K562 (cell line): ENCODE data around the gene TSGA10. TPM values are rescaled to one million over a fixed set of nuclear protein-coding genes. Genes with fewer than 3 reads are reported as not detected.

Source experiments
- ADNP ChIP-seq: fragments of 200-800 bp; sonication (Bioruptor generic); IDR thresholded peaks from 2 replicates; pipeline ENCODE4 v1.6.1; 2016; ENCODE audit warnings: missing genetic modification characterization, missing compliant biosample characterization
- ARID2 ChIP-seq: fragments of 450-650 bp; IDR thresholded peaks from 2 replicates; pipeline ENCODE4 v1.6.1; 2017; ENCODE audit warnings: antibody characterized with exemption, mild to moderate bottlenecking
- ATF1 ChIP-seq, 2 experiments: fragments of 450-650 bp in 1 of 2; IDR thresholded peaks; 2 replicates each; pipeline ENCODE4 v1.6.1; 2016; ENCODE audit warnings: missing compliant biosample characterization in 1 of 2, missing genetic modification characterization in 1 of 2
- CREBBP ChIP-seq: IDR thresholded peaks from one replicate; pipeline ENCODE4 v1.6.1; 2012; ENCODE audit warnings: low read depth, mild to moderate bottlenecking, control low read depth, inconsistent platforms, low read length
- CREM ChIP-seq: IDR thresholded peaks from 2 replicates; pipeline ENCODE4 v1.6.1; 2014; ENCODE audit warnings: antibody characterized with exemption, low read depth
- HMG20A ChIP-seq: fragments of 450-650 bp; formaldehyde crosslinking; conservative IDR thresholded peaks from 2 replicates; pipeline ENCODE4 v1.4.0; 2020; ENCODE audit warnings: mild to moderate bottlenecking, mixed read lengths
- HNRNPL ChIP-seq: fragments of 200-400 bp; formaldehyde crosslinking; IDR thresholded peaks from 2 replicates; pipeline ENCODE4 v1.6.1; 2017; ENCODE audit warnings: low read depth, mild to moderate bottlenecking, low read length
- IRF2 ChIP-seq: sonication (generic); formaldehyde crosslinking; IDR thresholded peaks from 2 replicates; pipeline ENCODE4 v1.8.1; 2022; ENCODE audit warnings: mild to moderate bottlenecking, missing genetic modification reagents
- MTF1 ChIP-seq: fragments of 250-450 bp; sonication (Bioruptor Pico); IDR thresholded peaks from 2 replicates; pipeline ENCODE4 v1.9.0; 2021; ENCODE audit warnings: moderate library complexity, mild to moderate bottlenecking, inconsistent platforms, borderline replicate concordance
- NFE2L1 ChIP-seq: fragments of 450-650 bp; IDR thresholded peaks from 2 replicates; pipeline ENCODE4 v1.6.1; 2016; ENCODE audit warnings: missing genetic modification characterization, low read depth, mild to moderate bottlenecking, missing compliant biosample characterization, moderate library complexity, borderline replicate concordance
- PHF21A ChIP-seq: fragments of 450-650 bp; IDR thresholded peaks from 2 replicates; pipeline ENCODE4 v1.6.1; 2017; ENCODE audit warnings: low read depth, borderline replicate concordance
- POLR2H ChIP-seq: IDR thresholded peaks from 2 replicates; pipeline ENCODE4 v1.6.1; 2016; ENCODE audit warnings: missing genetic modification characterization, low read depth, mild to moderate bottlenecking, control low read depth, missing compliant biosample characterization, moderate library complexity
- RBM39 ChIP-seq: fragments of 200-400 bp; formaldehyde crosslinking; optimal IDR thresholded peaks from 2 replicates; pipeline ENCODE3; 2018; ENCODE audit warnings: low read depth, low read length
- RFX5 ChIP-seq: IDR thresholded peaks from 2 replicates; pipeline ENCODE4 v1.6.1; 2011; ENCODE audit warnings: low read depth, mild to moderate bottlenecking, improper control_type of control experiment, low read length
- SIN3B ChIP-seq: fragments of 450-650 bp; IDR thresholded peaks from 2 replicates; pipeline ENCODE4 v1.6.1; 2017; ENCODE audit warnings: low read depth, mild to moderate bottlenecking, moderate library complexity
- SIX5 ChIP-seq, 2 experiments: IDR thresholded peaks; 2 replicates each; pipeline ENCODE4 v1.6.1; 2011; ENCODE audit warnings: low read length in 2 of 2, borderline replicate concordance in 1 of 2, low read depth in 1 of 2, mild to moderate bottlenecking in 1 of 2, moderate library complexity in 1 of 2; ENCODE audit not compliant: insufficient read depth in 1 of 2
- SNRNP70 ChIP-seq: fragments of 200-400 bp; formaldehyde crosslinking; optimal IDR thresholded peaks from 2 replicates; pipeline ENCODE3; 2017; ENCODE audit warnings: low read depth, low read length
- SRSF7 ChIP-seq: fragments of 200-400 bp; formaldehyde crosslinking; optimal IDR thresholded peaks from 2 replicates; pipeline ENCODE3; 2017; ENCODE audit warnings: mild to moderate bottlenecking, low read depth, low read length
- TGIF2 ChIP-seq: sonication (generic); formaldehyde crosslinking; IDR thresholded peaks from 2 replicates; pipeline ENCODE4 v1.8.1; 2022; ENCODE audit warnings: mild to moderate bottlenecking, missing genetic modification reagents, moderate library complexity
- U2AF1 ChIP-seq: fragments of 200-400 bp; formaldehyde crosslinking; optimal IDR thresholded peaks from 2 replicates; pipeline ENCODE3; 2017; ENCODE audit warnings: mild to moderate bottlenecking, low read depth, low read length, moderate library complexity
- ZBTB7A ChIP-seq: IDR thresholded peaks from 2 replicates; pipeline ENCODE4 v1.6.1; 2011; ENCODE audit warnings: low read depth, mild to moderate bottlenecking, low read length, moderate library complexity, borderline replicate concordance; ENCODE audit not compliant: control insufficient read depth
- ZKSCAN8 ChIP-seq: fragments of 200-800 bp; sonication (Bioruptor generic); IDR thresholded peaks from 2 replicates; pipeline ENCODE4 v1.6.1; 2016; ENCODE audit warnings: missing genetic modification characterization, missing compliant biosample characterization
- ZMIZ1 ChIP-seq, 2 experiments: fragments of 150-350 bp in 1 of 2; IDR thresholded peaks; 2 replicates each; pipeline ENCODE4 v1.6.1; 2012 to 2016; ENCODE audit warnings: low read depth in 2 of 2, low read length in 2 of 2, mild to moderate bottlenecking in 1 of 2, moderate library complexity in 1 of 2
- ZNF146 ChIP-seq: IDR thresholded peaks from one replicate; pipeline ENCODE4 v1.6.1; 2018; ENCODE audit warnings: missing compliant biosample characterization; ENCODE audit not compliant: unreplicated experiment
- ZNF23 ChIP-seq: fragments of 250-450 bp; sonication (Bioruptor Pico); IDR thresholded peaks from 2 replicates; pipeline ENCODE4 v1.4.0; 2020; ENCODE audit warnings: mild to moderate bottlenecking
- ZNF644 ChIP-seq: fragments of 200-800 bp; sonication (Bioruptor generic); IDR thresholded peaks from 2 replicates; pipeline ENCODE4 v1.6.1; 2016; ENCODE audit warnings: low read depth, missing genetic modification characterization, missing compliant biosample characterization
- polyA plus RNA-seq, 8 experiments: library from polyadenylated mRNA; depleted of rRNA in 4 of 8; stranded (reverse) in 5 of 8; unstranded in 3 of 8; fragments of >200 nt; fragmentation: Nextera tagmentation in 2 of 8; fragmentation: Illumina TruSeq in 1 of 8; extraction: Ambion mirVana in 2 of 8; extraction: Trizol in 1 of 8; gene quantifications; 2 replicates each; pipeline versions ENCODE4 v1.2.1 to v1.2.3, GENCODE V29; 2011 to 2014; ENCODE audit warnings: inconsistent platforms in 1 of 8, missing spikeins in 1 of 8
- total RNA-seq, 7 experiments: library from RNA; depleted of rRNA in 6 of 7; stranded (reverse); fragments of >200 nt in 6 of 7; fragmentation: Illumina TruSeq in 2 of 7; extraction: Trizol in 2 of 7; gene quantifications; 2 replicates each; pipeline versions ENCODE4 v1.2.1 to v1.2.3, GENCODE V29; 2011 to 2021; ENCODE audit warnings: low replicate concordance in 1 of 7

TSGA10 gene
- total and polyA plus RNA-seq, 9 of the 15 experiments (the other 6 are each of a cell fraction or from before 2014, with no cell fraction given) = 2.1 to 11.3 (median 3.2) TPM

- TF ChIP-seq SIX5 (IDR thresholded peaks at IDR 0.05; ENCODE audit: borderline replicate concordance in 1 of 2, insufficient read depth in 1 of 2, low read depth in 1 of 2, low read length in 2 of 2) = peak; percentile 59 to 64; a peak in 3 of 4 replicates
- peak; percentile 88 for TF ChIP-seq SIN3B
- no peak for TF ChIP-seq MTF1 (CRISPR knock-in tag)
- TF ChIP-seq HNRNPL = no peak
- TF ChIP-seq ARID2 = no peak
- TF ChIP-seq ZMIZ1 (IDR thresholded peaks at IDR 0.05; ENCODE audit: low read depth in 2 of 2, low read length in 2 of 2) = no peak
- no peak for TF ChIP-seq ZNF146
- no peak for TF ChIP-seq ATF1 (CRISPR knock-in tag; IDR thresholded peaks at IDR 0.05)
- TF ChIP-seq ATF1 (tag; IDR thresholded peaks at IDR 0.05) = peak; percentile 84
- TF ChIP-seq NFE2L1 (tag) = no peak
- no peak for TF ChIP-seq RFX5
- TF ChIP-seq PHF21A = 0 out of 2 replicates have a peak, but pooled peaks have one; percentile 28
- peak; percentile 56; the same call in 1 of the 2 replicates for TF ChIP-seq POLR2H (tag)
- TF ChIP-seq SRSF7 = no peak
- no peak for TF ChIP-seq TGIF2 (CRISPR knock-in tag)
- peak; percentile 85 for TF ChIP-seq CREM
- TF ChIP-seq ZNF23 (CRISPR knock-in tag) = no peak
- TF ChIP-seq ZKSCAN8 (CRISPR knock-in tag) = peak; percentile 58; the same call in 1 of the 2 replicates
- no peak for TF ChIP-seq U2AF1
- TF ChIP-seq SNRNP70 = no peak
- no peak for TF ChIP-seq HMG20A (CRISPR knock-in tag)
- no peak for TF ChIP-seq IRF2 (CRISPR knock-in tag)
- no peak; the same call in 1 of the 2 replicates for TF ChIP-seq ZNF644 (tag)
- no peak for TF ChIP-seq CREBBP
- peak; percentile 71; the same call in 1 of the 2 replicates for TF ChIP-seq ZBTB7A
- TF ChIP-seq ADNP (tag) = no peak
- TF ChIP-seq RBM39 = no peak
Observed at GRCh38 chr2:99180755-99181623, 26.2 kb upstream of the TSGA10 start, which contains the start of the genes MITD1 and MRPL30 (continued).
